Left hindlimb (tissue), 1 donor: ENCODE results near the gene GADD45GIP1.

ENCODE experiments used
- DNase-seq: peaks from one replicate; pipeline ENCODE4 v3.0.0-alpha.2; 2018

GADD45GIP1 gene

GRCh38 chr19:12956446-12957388 is at the start of gene GADD45GIP1:
Gene GADD45GIP1, minus strand, starts transcription at chr19:12957223. Its CDS starts 11 bp downstream, at chr19:12957212.
- peak; percentile 89 for DNase-seq

- no peak for DNase-seq
Measured at GRCh38 chr19:13005861-13006370, 48.9 kb upstream of the GADD45GIP1 start.

- no peak for DNase-seq
Measured at GRCh38 chr19:13005253-13005652, 48.2 kb upstream of the GADD45GIP1 start.

- no peak for DNase-seq
Measured at GRCh38 chr19:13004273-13004672, 47.2 kb upstream of the GADD45GIP1 start.

- DNase-seq = no peak
Measured at GRCh38 chr19:13003081-13003480, 46.1 kb upstream of the GADD45GIP1 start.

- peak; percentile 93 for DNase-seq
Measured at GRCh38 chr19:13002166-13002898, 45.3 kb upstream of the GADD45GIP1 start.

- DNase-seq = no peak
Measured at GRCh38 chr19:13001502-13002165, 44.6 kb upstream of the GADD45GIP1 start.

GRCh38 chr19:13001166-13001501 is 44.1 kb upstream of the GADD45GIP1 start:
- no peak for DNase-seq

GRCh38 chr19:12997967-12998940 is 41.2 kb upstream of the GADD45GIP1 start:
- DNase-seq = peak; percentile 86

GRCh38 chr19:12997179-12997966 is 40.4 kb upstream of the GADD45GIP1 start:
- peak; percentile 45 for DNase-seq

- DNase-seq = no peak
Measured at GRCh38 chr19:12996406-12997094, 39.5 kb upstream of the GADD45GIP1 start.

GRCh38 chr19:12995596-12996405 is 38.8 kb upstream of the GADD45GIP1 start:
- no peak for DNase-seq

GRCh38 chr19:12994701-12995595 is 37.9 kb upstream of the GADD45GIP1 start, which contains the start of gene NFIX:
Gene NFIX, plus strand, starts transcription at chr19:12995475. Its CDS starts 363 bp downstream, at chr19:12995838.
- DNase-seq = peak; percentile 84

GRCh38 chr19:12993562-12993961 is 36.5 kb upstream of the GADD45GIP1 start:
- no peak for DNase-seq

GRCh38 chr19:12992729-12993128 is 35.7 kb upstream of the GADD45GIP1 start:
- no peak for DNase-seq

- no peak for DNase-seq
Measured at GRCh38 chr19:12991296-12991695, 34.3 kb upstream of the GADD45GIP1 start.

- no peak for DNase-seq
Measured at GRCh38 chr19:12990853-12991252, 33.8 kb upstream of the GADD45GIP1 start.

GRCh38 chr19:12990431-12990830 is 33.4 kb upstream of the GADD45GIP1 start:
- DNase-seq = no peak
